OCI-LY3 (cell line): ENCODE data around the gene ADGRV1.

Experiments
- CTCF ChIP-seq: fragments of 200-600, 300-600 bp; sonication (generic); IDR thresholded peaks from 2 replicates; pipeline ENCODE4 v1.5.1; 2014; ENCODE audit warnings: antibody characterized with exemption, low read length, low read depth
- EZH2phosphoT487 ChIP-seq: fragments of 200-600 bp; shearing (Covaris generic); IDR thresholded peaks from 2 replicates; pipeline ENCODE4 v1.6.1; 2018; ENCODE audit warnings: antibody characterized with exemption, mixed run types, low read depth

DNA sequence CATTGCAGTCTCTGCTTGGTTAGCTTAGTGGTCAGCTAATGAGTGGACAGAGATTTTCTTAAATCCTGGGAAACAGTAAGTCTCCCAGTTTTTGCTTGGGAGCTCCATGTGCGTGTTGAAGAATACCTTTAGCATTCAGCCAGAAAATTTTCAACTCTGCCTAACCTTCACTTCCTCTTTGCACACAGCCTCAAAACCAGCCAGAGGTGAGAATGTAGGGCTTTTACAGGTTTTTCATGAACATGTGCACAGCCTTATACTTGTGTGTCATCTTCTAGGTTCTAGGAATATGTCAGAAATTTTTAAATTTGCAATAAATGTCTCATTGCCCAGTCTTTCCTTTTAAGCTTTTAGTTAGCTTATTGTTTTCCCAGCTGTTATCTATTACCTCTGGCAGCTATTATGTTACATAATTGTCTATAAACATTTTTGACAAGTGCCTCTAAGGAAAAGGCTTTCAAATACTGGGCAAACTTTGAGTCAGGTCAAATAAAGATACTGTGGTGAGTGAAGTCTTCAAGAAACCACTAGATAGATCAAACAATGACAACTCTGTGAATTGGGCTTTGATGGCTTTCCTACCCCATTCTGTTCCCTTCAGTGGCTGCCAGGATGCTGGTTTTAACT lies 12.7 kb downstream of the ADGRV1 start:
- TF ChIP-seq CTCF: no peak
- no peak for TF ChIP-seq EZH2phosphoT487
